Vagina (tissue), 2 donors: ENCODE measurements around the gene POU2AF3.

ENCODE experiments used
- CTCF ChIP-seq, 3 experiments: fragments of 450-650 bp in 2 of 3; fragments of 200-600 bp in 1 of 3; sonication (generic) in 1 of 3; IDR thresholded peaks; one replicate each; pipeline ENCODE4 v1.5.1; 2017 to 2019; ENCODE audit warnings: antibody characterized with exemption in 3 of 3, mild to moderate bottlenecking in 2 of 3, moderate library complexity in 2 of 3
- POLR2AphosphoS5 ChIP-seq, 2 donors: sonication (generic); formaldehyde crosslinking; IDR thresholded peaks; one replicate each; pipeline ENCODE4 v1.9.0; 2017; ENCODE audit warnings: antibody characterized with exemption in 2 of 2, mild to moderate bottlenecking in 2 of 2, low read depth in 1 of 2; ENCODE audit not compliant: insufficient read depth in 1 of 2

- TF ChIP-seq CTCF (IDR thresholded peaks at IDR 0.05) (no peak), POLR2AphosphoS5 (IDR thresholded peaks at IDR 0.05; ENCODE audit: insufficient read depth in 1 of 2, low read depth in 1 of 2) (no peak)
Observed at GRCh38 chr11:111355101-111355500, 56.8 kb downstream of the POU2AF3 start.
